Thyroid gland (tissue), 4 donors: ENCODE data around the gene NUP93.

Source experiments
- CTCF ChIP-seq, 6 experiments: fragments of 200-600 bp in 3 of 6; fragments of 450-650 bp in 3 of 6; sonication (generic) in 3 of 6; IDR thresholded peaks; one replicate each; pipeline ENCODE4 v1.5.1; 2016 to 2019; ENCODE audit warnings: antibody characterized with exemption in 6 of 6, mild to moderate bottlenecking in 2 of 6, inconsistent platforms in 1 of 6, moderate library complexity in 1 of 6
- POLR2A ChIP-seq, 2 donors: fragments of 450-650 bp; IDR thresholded peaks; one replicate each; pipeline ENCODE4 v1.6.1; 2017; ENCODE audit warnings: antibody characterized with exemption in 2 of 2, mild to moderate bottlenecking in 2 of 2, moderate library complexity in 1 of 2

- TF ChIP-seq CTCF (IDR thresholded peaks at IDR 0.05) (no peak), POLR2A (IDR thresholded peaks at IDR 0.05) (no peak)
Measured at GRCh38 chr16:56774016-56774680, 44.2 kb downstream of the NUP93 start.
